Lower leg skin (tissue), 3 donors: Measurements from ENCODE around the gene RGS9.

Experiments
- POLR2A ChIP-seq, 2 donors: fragments of 450-650 bp; IDR thresholded peaks; one replicate each; pipeline ENCODE4 v1.6.1; 2016 to 2017; ENCODE audit warnings: antibody characterized with exemption in 2 of 2, mild to moderate bottlenecking in 1 of 2, moderate library complexity in 1 of 2
- TF ChIP-seq, protein P1 (sequence below), 3 donors: fragments of 450-650 bp; IDR thresholded peaks; one replicate each; pipeline ENCODE4 v1.5.1; 2016; ENCODE audit warnings: antibody characterized with exemption in 3 of 3, mild to moderate bottlenecking in 3 of 3, moderate library complexity in 2 of 3

DNA sequence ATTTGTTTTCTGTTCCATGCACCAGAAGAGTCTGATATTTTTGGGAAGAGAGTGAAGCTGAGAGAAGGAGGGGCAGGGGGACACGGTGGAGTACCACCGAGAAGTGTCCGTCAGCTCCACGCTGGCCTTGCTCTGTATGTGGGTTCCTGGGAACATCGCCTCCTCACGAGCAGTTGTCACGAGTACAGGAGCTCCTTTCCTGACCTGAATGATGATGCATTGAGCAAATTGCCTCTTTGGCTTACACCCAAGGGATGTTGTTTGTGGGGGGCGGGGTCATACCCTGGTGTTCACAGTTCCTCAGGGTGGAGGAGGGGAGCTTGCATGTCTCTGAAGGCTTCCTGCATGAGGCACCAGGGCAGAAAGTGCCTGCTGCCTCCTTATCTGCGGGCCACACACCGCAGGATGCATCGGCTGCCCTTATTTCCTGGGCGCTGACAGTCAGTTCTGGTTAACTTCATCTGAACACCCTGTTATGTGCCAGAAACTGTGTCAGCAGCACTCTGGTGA lies 36.2 kb downstream of the RGS9 start:
- TF ChIP-seq, protein P1, sequence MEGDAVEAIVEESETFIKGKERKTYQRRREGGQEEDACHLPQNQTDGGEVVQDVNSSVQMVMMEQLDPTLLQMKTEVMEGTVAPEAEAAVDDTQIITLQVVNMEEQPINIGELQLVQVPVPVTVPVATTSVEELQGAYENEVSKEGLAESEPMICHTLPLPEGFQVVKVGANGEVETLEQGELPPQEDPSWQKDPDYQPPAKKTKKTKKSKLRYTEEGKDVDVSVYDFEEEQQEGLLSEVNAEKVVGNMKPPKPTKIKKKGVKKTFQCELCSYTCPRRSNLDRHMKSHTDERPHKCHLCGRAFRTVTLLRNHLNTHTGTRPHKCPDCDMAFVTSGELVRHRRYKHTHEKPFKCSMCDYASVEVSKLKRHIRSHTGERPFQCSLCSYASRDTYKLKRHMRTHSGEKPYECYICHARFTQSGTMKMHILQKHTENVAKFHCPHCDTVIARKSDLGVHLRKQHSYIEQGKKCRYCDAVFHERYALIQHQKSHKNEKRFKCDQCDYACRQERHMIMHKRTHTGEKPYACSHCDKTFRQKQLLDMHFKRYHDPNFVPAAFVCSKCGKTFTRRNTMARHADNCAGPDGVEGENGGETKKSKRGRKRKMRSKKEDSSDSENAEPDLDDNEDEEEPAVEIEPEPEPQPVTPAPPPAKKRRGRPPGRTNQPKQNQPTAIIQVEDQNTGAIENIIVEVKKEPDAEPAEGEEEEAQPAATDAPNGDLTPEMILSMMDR (IDR thresholded peaks at IDR 0.05): no peak
- TF ChIP-seq POLR2A (IDR thresholded peaks at IDR 0.05): no peak
